NCI-H1417 (cell line): ENCODE results near the gene CCT5.
A peak's percentile ranks its signal among the peaks of the same experiment; 100 is the strongest.

Experiments used
- DNase-seq, 3 experiments: peaks; one replicate each; lab custom pipeline; 2025; lab: John Stamatoyannopoulos, UW

Gene CCT5

DNA sequence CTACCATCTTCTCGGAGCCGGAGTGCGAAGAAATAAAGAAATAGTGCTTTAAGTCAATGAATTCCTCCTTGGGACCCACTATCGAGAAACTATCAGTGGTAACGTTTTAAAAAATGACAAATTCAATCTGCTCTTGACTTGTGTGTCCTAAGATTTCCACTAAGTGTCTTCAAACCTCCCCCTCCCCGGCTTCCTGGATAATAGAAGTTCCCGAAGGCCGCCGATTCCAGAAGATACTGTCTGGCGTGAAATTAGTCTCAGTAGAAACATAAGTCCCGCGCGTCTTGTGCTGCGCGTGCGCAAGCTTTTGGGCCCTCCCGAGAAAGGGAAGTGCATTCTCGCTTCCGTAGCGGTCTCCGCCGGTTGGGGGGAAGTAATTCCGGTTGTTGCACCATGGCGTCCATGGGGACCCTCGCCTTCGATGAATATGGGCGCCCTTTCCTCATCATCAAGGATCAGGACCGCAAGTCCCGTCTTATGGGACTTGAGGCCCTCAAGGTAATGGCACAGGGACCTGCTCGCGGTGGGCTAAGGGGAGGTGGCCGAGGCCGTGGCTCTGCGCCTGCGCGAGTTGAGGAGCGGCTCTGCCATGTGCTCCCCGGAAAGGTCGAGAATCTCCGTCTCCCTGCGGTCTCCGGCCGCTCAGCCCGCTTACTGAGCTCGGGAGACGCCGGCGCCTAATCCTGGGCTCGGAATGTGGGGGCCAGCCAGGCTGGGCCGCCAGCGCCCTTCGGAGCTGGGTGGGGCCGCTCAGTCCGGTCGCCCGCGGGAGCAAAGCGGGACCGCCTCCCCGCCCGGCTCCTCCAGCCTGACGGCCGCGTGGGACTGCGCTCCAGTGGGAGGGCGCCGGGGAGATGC lies at the start of gene CCT5:
Gene CCT5 (plus strand): TSS at position 333 of the 858 bp plus-strand sequence. CDS start 61 bp downstream, at position 394.
- peak; percentile 99 to 100 (median 100) for DNase-seq

DNA sequence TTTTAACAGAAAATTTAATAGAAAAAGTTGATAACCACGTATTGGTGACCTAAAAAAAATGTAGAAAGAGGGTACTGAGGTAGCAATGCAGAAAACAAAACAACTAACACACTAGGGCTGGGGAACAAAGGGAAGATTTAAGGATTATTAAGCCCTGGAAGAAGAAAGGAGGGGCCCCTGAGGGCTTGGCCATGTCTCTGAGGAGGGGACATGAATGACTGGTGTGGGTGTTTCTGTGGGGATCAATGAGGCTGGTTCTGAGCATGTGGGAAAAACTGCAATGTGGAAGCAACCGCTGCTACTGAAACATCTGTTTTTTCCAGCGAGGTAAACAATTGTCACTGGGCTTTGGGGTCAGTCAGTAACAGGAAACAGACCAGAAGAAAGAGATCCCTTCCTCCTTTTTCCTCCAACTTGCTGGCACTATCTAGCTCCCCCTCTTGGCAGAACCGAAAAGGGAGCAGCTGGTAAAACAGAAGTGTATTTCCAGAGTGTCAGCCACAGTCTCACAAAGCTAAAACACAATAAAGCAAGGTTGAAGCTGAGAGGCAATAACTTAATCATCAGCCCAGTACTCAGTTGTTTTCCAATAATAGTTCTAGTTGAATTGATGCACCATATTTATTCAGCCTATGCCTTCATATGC lies 48.7 kb upstream of the CCT5 start:
- DNase-seq = no peak

DNA sequence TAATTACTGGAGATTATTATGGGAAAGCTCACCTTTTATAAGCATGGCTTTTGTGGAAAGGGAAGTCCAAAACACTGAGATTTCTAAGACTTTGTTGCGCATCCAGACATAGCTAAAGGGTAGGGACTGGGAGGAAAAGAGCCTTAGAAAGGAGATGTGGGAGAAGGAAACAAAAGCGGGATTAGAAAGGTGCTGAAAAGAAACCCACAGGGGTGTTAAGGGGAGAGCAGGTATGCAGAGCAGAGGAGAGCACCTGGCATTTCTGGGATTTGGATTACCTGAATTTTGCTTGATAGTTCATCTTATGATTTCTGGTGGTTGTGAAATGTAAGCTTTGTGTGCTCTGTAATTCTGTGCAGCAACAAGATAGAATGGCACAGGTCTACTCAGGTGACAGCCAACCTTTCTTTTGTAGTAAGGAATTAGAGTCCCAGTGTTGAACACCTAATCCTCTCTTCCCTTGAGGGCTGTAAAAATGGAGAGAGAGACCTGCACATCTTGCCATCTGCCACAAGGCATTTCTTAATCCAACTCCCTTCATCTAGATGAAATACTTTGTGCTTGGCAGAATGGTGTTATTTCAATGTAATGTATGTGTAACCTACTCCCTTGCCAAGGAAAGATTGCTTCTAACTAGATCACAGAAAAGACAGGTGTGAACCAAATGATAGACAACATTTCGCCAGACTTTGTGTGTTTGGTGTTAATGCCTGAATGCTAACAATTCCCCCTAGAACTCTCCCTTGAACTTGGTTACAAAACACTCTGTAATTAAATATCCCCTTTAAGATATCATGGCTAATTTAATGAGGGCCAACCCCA lies 47.8 kb upstream of the CCT5 start:
- no peak for DNase-seq

DNA sequence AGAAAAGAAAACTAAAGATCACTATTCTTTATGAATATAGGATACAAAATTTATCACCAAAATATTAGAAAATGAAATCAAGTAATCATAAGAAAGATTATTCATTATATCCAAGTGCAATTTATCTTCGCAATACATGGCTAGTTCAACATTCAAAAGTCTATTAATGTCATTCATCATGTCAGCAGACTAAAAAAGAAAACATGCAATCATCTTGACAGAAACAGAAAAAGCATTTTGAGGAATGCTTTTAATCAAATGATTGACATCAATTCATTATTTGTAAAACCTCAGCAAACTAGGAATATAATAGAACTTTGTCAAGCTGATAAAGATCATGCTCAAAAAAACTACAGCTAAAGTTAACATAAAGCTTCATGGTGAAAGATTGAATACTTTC lies 41.1 kb upstream of the CCT5 start:
- DNase-seq = no peak

DNA sequence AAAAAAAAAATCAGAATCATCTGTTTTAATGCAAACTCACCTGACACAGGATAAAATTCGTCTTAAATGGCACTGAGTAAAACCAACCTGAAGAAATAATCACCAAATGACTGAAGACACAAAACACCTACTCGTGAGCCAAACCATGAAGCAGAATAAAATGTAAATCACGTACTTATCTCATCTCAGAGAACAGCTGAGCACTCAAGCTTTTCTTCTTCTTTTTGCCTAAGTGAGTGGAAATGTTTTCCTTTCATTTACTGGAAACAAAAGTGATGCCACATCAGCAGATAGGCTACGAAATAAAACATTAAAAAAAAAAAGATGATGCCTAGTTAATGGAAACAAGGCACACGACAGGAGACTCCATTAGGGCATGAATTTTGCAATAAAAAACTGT lies 36.8 kb upstream of the CCT5 start:
- peak in 2 of 3 experiments; percentile 17 to 87 for DNase-seq

DNA sequence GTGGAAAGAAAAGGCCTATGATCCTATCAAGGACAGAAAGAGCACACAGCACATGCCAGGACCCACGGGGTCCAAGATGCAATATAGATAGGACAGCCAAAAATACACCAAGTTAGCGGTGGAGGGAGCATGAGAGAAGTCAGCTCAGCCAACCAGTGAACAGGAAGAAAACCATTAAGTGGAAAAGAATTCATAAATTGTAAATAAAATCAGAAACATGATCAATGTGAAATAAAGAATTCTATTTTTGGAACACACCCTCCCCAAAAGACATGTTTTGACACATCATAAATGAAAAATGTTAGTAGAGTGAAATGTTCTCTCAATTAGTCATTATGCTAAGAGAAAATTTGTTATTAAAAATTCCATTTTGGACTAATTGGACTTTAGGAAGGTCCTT lies 36.0 kb upstream of the CCT5 start:
- DNase-seq = no peak

DNA sequence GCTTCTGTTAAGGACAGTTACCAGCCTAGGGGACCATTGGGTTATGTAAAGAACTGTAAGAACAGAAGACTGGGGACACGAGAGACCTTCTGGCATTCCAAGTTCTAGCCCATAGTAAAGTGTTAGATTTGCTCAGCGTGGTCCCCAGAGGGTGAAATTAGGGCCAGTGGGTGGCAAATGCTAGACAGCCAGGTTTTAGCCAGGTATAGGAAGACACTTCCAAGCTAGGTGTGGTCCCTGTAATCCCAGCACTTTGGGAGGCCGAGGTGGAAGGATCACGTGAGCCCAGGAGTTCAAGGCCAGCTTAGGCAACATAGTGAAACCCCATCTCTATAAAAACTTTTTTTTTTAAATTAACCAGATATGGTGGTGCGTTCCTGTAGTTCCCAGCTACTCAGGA lies 34.7 kb upstream of the CCT5 start:
- DNase-seq = no peak

DNA sequence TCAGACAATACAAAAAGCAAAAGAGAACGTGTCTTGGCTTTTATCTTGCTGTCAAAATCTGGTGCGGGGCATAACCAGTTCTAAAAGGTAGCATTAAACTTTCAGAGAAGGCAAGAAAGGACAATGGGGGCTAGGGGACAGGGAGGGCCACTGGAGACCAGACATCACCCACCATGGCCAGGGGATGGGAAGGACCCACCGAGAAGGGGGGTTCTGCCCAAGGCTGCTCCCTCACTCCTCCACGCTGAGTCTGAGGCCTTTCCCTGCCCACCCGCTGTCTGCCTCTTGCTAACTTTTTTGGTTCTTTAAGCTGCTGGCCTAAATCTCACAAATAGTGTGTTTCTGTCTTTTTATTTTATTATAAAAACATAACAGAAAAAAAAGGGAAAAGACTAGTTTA lies 34.0 kb upstream of the CCT5 start:
- DNase-seq = no peak

DNA sequence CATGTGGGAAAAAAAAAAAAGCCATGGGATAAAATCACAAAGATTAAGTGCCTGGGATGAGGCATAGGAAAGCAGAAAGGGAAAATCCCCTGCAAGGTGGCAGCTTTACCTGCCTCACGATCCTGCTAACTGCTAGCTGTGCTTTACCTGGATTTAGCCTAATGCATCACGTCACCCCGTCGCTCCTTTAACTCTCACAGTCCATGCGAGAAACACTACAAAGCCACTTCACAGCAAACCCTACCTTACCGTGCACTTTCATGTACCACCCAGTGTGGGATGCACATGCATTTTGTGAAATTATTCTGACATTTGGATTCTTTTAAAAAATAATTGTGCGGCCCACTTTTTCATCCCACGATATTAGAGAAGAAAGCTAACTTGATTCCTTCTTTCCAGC lies 31.4 kb upstream of the CCT5 start:
- DNase-seq = no peak

DNA sequence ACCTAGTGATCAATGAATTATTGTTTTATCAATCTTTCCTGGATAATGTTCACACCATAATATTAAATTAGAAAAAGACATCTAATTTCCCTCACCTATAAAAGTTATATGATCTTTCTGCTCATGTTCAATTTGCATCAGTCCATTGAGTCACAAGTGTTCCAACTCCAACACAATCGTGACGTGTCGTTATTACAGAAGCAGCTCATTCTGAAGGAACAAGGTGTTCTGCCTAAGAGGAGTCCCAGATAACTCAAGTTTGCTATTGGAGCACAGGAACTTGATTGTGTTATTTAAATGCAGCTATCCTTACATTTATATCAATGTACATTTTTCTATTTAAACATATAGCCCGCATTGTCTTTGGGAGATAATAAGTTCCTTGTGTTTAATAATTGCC lies 31.0 kb upstream of the CCT5 start:
- no peak for DNase-seq

DNA sequence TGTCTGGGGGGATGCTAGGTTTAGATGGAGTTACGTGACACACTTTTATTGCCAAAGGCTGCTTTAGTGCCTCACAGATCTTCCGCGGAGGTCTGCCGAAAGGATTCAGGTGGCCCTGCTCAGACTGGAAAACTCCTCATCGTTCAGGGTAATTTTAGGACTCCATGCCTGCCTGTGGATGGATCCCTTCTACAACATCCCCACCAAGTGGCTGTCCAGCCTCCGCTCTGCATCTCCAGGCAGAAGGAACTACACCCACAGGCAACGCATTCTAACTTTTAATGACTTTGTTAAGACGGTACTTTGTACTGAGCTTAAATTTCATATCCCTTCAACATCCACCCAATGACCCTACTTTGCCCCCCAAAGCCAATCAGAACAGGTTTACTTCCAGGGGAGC lies 29.8 kb upstream of the CCT5 start:
- DNase-seq = no peak

DNA sequence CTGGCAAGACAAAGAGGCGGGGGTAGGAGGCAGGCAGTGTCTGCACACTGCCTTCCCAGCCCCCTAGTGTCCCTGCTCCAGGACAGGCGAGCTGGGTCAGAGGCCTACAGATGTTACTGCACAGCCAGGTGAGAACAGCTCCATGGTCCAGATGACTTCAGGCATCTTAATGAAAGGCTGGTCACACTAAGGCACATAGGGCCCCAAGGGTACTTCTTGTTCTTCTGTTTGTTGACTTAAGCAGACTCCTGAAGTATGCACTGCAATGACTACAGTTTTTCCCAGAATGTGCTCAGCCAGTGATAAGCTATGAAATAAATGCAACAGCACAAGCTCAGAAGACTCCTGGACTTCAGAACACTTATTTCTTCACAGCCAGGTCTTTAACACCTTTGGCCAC lies 27.8 kb upstream of the CCT5 start:
- DNase-seq = no peak

DNA sequence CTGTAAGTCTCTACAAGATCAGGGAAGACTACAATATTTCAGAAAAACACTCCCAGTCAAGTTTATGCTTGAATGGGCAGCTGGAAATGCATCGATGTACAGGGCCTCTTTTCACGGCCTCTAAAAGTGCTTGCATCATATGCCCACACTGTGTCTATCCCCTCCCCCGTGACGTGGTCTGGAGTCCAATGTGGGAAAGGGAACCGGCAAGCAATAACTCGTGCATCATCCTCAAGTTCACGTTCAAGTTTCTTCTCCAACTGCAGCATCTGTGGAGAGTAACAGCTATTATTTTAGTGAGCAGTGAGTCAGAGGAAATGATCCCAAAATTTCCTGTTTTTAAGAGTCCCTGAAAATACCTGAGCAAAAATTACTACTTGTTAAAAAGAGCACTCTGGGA lies 22.7 kb upstream of the CCT5 start:
- DNase-seq = no peak

DNA sequence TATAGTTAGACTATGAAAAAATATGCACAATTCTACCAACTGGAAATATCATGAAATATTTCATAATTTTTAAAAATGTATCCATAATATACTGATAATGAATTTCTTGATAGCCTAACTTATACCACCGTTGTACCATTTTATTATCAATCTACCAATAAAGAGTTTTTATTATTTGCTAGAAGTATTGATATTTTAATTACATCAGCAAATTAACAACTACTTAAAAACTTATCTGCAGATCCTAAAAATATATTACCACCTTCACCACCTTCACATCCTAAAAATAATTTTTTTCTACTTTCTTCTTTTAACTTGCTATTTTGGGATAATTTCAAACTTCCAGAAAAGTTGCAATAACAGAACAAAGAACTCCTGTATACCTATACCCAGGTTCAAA lies 21.8 kb upstream of the CCT5 start:
- no peak for DNase-seq

DNA sequence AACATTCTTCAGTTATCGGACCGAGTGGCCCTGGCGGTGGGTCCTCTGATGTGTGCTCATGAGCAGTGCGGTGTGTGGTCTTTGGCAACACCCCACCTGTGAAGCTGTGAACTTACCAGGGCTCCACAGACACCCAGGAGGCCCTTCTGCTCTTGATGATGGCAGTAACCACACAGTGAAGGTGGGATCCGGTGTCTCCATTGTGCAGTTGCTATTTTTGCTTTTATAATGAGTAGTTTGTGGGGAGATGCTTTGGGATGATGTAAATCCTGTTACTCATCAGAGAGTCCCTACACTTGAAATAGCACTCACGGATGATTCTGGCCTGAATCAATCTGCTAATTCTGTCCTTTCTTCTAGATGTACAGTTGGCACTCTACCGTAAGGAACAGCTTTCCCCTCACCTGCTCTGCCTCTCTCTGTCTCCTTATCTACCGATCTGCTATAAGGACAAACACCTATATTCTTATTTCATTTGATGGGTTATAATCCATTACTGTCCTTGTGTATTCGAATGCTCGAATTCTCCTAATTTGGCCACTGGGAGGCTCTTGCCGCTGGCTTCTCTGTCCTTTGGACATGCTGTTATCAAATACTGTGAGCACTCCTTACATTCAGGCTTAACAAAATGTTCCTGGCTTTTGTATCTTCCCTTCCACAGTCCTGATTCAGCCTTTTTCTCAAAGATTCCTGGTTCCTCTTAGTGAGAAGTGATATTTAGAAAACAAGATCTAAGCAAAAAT lies 20.6 kb upstream of the CCT5 start:
- DNase-seq = peak in 1 of 3 experiments; percentile 18

DNA sequence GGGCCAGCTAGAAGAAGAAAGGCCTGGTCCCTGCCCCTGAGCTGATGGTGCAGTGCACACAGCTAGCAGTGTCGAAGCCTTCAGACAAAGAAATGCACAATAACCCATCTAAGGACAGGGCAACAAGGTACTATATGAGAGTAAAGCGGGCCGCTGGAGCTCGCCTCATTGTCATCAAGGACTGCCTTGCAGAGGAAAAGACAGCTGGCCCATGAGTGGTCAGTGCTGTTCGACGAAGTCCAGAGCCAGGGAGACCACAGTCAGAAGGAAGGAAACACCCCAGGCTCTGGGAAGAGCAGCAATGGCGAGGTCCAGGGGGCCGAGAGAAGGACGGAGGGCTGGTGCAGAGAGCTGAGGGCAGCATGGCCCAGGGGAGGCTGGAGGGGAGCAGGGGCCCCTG lies 17.7 kb upstream of the CCT5 start:
- no peak for DNase-seq

DNA sequence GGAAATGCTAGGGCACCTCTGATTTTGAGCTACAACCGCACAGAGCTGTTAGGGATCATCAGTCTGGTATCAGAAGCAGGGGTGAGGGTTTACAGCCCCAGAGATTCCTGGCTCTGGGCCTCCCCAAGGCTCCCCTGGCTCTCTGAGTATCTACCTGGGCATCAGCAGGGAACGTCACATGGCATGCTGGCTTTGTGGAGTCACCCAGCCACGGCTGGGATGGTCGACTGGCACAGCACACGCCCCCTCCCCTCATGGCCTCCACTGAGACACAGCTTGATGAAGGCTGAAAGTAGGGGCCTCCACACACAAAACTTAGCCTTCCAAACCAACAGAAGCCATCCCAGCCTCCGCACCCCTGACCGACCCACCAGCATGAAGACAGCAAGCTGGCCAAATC lies 17.1 kb upstream of the CCT5 start:
- DNase-seq = no peak

DNA sequence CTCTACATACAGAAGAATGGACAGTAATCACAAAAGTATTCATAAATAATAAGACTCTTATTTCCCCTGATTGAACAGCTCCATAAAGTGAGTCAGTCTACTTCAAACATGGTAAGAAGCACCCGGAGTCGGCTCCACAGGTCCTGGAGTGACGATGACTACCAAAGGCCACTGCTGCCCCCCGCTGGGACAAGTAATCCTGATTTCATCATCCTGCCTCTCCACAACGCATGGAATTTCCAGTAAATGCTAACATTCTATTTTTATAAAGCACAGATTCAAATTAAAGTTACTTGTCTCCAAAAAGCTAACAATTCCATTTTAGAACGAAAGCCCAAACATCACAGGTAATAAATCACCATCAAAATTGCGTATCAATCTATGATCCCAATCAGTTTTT lies 16.6 kb upstream of the CCT5 start:
- peak in 2 of 3 experiments; percentile 26 to 60 for DNase-seq

DNA sequence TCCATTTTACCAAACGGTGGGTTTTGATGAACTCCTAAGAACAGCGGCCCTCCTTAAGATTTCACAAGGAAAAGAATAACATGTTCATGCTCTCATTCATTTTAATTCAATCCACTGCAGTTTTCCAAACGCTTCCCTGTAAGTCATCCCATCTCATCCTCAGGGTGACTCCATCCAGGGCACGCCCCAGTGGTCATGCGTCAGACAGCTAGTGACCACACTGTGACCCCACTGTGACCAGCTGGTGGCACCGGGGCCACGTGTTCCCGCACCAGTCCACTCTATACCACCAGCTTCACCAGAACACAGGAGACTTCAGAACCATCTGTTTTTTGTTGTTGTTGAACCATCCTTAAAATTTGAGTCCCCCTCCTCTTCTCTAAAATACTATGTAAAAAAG lies 14.7 kb upstream of the CCT5 start:
- no peak for DNase-seq

DNA sequence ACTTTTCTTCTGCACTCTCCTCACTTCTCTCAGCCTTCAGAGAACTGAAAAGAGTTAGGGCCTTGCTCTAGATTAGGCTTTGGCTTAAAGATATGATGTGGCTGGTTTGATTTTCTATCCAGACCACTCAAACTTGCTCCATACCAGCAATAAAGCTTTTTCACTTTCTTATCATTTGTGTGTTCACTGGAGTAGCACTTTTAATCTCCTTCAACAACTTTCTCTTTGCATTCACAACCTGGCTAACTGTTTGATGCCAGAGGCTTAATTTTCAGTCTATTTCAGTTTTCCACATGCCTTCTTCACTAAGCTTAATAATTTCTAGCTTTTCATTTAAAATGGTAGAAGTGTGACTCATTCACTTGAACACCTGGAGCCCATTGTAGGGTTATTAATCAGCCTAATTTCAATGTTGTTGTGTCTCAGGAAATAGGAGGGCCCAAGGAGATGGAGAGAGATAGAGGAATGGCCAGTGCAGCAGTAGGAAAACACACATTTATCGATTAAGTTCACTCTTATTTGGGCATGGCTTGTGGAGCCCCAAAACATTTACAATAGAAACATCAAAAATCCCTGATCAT lies 6.3 kb upstream of the CCT5 start:
- DNase-seq = no peak

DNA sequence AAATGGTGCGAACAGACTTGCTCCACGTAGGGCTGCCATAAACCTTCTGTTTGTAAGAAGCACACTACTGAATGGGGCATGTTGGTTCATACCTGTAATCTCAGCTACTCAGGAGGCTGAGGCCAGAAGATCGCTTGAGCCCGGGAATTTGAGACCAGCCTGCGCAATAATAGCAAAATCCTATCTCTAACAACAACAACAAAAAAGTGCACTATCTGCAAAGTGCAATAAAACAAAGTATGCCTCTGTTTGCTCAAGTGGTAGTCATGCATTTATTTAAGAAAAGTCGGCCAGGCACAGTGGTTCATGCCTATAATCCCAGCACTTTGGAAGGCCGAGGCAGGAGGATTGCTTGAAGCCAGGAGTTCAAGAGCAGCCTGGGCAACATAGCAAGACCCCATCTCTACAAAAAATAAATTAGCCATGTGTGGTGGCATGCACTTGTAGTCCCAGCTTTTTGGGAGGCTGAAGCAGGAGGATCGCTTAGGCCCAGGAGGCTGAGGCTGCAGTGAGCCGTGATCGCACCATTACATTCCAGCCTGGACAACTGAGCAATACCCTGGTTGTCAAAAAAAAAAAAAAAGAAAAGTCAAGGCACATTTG lies 5.6 kb upstream of the CCT5 start:
- no peak for DNase-seq
